ENCODE results near the gene CRLF1.

CRLF1 gene

GRCh38 chr19:18636183-18636968, 29.8 kb upstream of the CRLF1 start:
- peak; percentile 97 for DNase-seq

GRCh38 chr19:18635831-18636182, 29.2 kb upstream of the CRLF1 start:
- DNase-seq, result no peak

- peak; percentile 24 for DNase-seq
These were observed 28.2 kb upstream of the CRLF1 start for GRCh38 chr19:18634612-18635297.

DNA sequence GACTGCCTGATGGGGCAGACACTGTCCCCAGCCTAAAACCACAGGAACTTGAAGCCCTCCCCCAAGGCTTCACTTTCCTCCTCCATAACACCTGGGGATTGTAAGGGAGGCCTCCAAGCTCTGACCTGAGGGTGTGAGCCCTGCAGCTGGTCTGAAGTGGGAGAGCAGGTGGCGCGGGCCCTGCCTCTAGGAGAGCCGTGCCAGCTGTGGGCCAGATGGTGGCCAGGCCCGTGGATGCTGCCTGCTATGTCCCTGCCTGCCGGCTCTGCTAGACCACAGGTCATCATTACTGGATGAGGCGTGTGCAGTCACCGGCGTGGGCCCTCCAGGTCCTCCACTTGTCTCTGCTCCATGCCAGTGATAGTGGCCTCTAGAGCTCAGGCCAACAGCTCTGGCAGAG, 26.7 kb upstream of the CRLF1 start:
- DNase-seq, result peak; percentile 70

DNA sequence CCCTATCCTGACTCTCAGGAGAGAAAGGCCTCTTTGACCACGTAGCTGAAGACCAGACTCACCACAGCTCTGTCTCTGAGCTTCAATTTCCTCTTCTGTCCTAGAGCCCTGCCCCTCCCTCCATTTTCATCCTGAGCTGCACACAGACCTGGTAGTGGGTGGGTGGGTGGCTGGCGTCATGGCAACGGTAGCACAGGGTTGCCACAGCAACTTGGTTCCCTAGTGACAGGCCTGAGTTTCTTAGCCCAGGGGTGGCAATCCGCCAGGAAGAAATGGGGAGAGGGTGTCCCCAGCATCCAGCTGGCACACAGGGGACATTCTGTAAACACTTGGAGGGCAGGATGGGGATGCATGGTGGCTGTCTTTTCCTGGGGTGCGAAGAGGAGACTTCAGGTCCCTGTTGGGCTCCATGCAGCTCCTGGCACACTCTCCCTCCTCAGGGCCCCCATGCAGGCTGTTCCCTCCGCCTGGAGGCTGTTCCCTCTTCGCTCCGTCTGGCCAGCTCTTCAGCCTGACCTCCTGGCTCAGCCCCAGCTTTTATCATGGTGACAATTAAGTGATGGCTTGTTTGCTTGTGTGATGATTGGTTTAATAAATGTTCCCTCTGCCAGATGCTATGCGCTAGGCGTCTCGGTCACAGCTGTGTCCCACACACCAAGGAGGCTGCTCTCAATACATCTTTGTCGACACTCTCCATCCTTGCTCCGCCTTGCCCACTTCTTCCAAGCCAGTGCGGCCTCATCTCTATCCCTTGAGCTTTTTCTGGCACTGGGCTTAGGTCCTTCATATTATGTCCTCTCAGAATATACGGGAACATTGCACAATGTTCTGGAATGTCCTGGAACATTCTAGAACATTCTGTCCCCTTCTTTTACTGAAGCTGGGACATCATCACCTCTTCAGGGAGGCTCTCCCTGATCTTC, 22.8 kb upstream of the CRLF1 start:
- DNase-seq, result peak; percentile 42

- DNase-seq, result no peak
These were observed 20.3 kb upstream of the CRLF1 start for GRCh38 chr19:18626906-18627305.

- no peak for DNase-seq
These were observed 14.3 kb upstream of the CRLF1 start for GRCh38 chr19:18620902-18621301.

- DNase-seq, result no peak
These were observed 13.7 kb upstream of the CRLF1 start for GRCh38 chr19:18620311-18620710.

- no peak for DNase-seq
These were observed 11.6 kb upstream of the CRLF1 start for GRCh38 chr19:18618236-18618635.

DNA sequence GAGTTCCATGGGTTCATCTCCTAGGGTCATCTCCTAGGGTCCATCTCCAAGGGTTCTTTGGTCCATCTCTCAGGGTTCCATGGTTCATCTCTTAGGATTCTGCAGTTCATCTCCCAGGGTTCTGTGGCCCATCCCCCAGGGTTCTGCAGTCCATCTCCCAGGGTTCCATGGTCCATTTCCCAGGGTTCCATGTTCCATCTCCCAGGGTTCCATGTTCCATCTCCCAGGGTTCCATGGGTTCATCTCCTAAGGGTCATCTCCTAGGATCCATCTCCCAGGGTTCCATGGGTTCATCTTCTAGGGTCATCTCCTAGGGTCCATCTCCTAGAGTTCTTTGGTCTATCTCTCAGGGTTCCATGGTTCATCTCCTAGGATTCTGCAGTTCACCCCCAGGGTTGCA, 11.0 kb upstream of the CRLF1 start:
- DNase-seq, result no peak

GRCh38 chr19:18616023-18616422, 9.4 kb upstream of the CRLF1 start:
- no peak for DNase-seq

DNA sequence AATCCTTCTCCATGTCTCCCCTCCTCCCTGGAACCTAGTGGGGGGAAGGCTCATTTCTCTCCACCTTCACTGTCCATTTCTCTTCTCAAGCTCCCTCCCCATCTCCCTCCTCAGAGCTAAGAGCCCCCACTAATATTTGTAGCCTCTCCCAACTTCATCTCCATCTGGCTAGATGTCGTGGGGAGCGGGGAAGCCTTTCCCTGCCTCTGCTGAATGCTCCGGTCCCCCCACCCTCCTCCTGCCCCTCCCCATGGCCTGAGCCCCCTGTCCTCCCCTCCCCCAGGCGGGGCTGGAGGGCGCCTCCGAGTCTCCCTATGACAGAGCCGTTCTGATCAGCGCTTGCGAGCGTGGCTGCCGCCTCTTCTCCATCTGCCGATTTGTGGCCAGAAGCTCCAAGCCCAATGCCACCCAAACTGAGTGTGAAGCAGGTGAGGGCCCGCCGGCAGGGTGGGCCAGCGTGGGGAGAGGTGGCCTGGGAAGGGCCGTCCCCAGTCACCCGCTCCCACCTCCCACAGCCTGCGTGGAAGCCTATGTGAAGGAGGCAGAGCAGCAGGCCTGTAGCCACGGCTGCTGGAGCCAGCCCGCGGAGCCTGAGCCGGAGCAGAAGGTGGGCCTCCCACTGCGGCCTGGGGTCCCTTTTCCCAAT, 7.1 kb upstream of the CRLF1 start:
- DNase-seq, result no peak

GRCh38 chr19:18612772-18613588, 6.4 kb upstream of the CRLF1 start, which contains the start of gene TMEM59L:
TMEM59L (plus strand) TSS chr19:18612870; CDS start chr19:18612959, 89 bp downstream.
- DNase-seq, result peak; percentile 41

DNA sequence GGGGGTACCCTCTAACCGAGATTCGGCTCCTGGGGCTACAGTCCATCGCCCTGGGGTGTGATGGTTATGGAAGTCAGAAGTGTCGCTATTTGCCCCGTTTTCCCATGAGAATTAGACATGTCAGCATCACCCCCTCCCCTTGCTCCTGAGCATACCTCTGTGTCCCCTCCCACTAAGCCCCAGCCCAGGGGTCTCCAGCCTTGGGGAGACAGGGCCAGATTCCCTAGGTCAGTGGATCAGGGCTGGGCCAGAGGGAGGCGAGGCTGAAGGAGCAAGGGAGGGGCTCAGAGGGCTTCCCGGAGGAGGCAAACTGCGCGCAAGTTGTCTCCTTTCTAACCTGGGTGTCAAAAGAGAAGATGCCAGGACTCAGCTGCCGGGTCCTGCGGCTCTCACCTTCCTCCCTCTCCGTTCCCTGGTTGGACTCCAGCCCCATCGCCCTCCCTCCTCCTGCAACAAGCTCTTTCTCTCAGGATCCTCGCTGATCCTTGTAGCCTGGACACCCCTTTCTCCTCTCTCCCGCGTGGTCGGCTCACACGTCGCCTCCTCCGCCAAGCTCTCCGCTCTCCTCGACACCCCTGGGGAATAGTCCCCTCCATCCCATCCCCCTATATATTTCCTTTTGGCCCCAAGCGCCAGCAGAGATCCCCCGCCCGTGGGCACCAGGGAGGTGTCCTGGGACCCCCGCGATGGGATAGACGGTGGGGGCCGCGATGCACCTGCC, 5.6 kb upstream of the CRLF1 start:
- DNase-seq, result peak; percentile 41

DNA sequence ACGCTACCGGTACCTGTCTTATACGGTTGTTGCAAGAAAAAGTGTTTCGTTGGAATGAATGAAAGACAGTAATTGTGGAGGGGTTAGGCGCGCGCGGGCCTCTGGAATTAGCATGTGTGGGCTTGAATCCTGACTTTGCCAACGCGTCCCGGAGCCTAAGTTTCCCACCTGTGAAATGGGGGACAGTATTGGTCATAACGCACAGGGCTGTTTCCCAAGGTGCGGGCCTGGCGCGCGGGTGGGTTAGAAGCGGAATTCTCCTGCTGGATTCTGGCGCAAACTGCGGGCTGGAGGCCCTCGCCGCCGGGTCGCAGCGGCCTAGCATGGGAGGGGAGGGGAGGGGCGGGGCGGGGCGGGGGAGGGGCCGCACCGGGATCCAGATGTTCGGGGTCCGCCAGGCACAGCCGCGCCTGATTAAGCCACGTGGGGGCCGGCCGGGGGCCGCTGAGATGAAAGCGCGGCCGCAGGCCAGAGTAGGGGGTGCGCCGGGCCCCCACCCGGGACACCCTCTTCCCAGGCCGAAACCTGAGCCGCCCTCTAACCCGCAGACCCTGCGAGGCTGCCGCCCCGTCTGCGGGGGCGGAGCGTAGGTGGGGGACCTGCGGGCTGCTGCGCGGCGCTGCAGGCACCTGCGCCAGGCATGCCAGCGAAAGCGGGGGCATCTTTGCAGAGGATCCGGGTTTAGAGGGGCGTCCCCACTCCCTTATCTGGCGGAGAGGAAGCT, 4.9 kb upstream of the CRLF1 start:
- peak; percentile 32 for DNase-seq

DNA sequence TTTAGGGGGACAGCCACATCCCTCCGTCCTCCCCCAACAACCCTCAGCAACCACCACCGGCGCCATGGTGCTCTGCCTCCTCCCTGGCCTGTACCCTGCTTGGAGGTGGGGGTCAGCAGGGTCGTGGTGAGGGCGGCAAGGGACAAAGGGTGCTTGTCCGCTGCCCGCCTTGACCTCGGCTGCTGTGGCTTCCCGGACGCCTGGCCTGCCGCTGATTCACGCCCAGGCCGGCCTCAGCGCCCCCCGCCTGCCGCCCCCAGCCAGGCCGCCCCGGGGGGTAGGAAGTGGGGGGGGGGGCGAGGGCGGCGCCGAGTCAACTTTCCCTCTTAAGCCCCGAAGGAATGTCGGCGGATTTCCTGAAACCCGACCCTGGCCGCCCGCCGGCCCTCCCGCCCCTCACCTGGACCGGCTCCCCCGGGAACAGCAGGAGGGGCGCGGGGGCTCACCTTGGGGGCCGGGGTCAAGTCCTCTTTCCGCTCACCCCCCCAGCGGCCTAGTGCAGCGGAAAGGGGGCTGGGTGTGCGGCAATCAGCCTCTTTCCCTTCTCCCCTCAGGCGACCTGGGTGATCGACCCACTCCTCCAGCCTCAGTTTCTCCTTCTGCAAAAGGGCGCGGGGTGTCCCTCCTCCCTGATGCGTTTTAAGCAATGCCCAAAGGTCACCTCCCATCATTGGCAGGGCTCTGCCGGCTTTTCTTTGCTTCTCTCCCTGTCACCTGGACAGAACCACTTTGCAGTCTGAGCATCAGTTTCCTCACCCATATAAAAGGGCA, 4.1 kb upstream of the CRLF1 start:
- DNase-seq, result no peak

GRCh38 chr19:18610245-18610555, 3.6 kb upstream of the CRLF1 start:
- no peak for DNase-seq

GRCh38 chr19:18609717-18610051, 3.1 kb upstream of the CRLF1 start:
- no peak for DNase-seq

DNA sequence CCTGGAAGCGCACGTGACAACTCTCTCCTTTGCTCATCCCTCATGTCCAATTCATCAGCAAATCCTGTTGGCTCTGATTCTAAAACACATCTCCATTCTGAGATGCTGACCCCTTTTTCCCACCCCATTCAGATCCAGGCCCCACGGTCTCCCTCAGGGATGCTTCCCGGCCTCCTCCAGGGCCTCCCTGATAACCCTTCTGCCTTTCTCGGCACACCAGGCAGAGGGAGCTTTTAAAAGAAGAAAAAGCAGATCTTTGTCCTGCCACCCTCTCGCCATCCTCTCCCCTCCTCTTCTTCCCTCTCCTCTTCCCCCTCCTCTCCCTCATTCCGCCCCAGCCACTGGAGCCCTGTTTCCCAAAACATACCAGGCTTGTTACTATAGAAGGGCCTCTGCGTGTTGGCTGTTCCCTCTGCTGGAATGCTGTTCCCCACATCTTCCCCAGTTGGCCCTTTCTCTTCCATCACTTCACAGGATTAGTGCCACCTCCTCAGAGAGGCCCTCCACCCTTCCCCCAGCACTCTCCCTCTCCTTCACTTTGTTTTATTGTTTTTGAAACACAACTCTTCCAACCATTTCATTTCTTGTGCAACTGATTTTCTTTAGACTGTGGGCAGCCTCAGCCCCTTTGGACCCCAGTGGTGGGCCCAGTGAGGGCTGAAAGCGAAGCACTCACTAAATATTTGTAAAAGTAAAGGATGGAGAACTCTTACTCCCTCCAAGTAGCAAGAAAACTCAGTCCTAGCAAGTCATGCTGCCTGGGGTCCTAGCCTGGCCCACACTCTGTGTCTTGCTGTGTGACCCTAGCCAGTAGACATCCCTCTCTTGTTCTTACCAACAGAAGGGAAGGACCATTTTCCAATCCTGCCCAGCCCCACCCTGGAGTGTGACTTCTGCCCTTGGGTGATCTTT, 2.5 kb upstream of the CRLF1 start:
- no peak for DNase-seq

All from NCI-H2171 treated with DMSO at 0.1 percent for 48 hours (cell line).